OCI-LY1 (cell line): ENCODE data around the gene CHST13.

Experiments used
- H2AFZ ChIP-seq: fragments of 200-600 bp; sonication (generic), shearing (Covaris generic); 2 replicates; pipeline ENCODE4 v1.6.0; 2014; ENCODE audit warnings: antibody characterized with exemption, mild to moderate bottlenecking, low read length
- H3F3A ChIP-seq: fragments of 200-600 bp; sonication (generic), shearing (Covaris generic); 2 replicates; pipeline ENCODE4 v1.6.0; 2014; ENCODE audit warnings: mild to moderate bottlenecking, antibody characterized with exemption, low read length, moderate library complexity; ENCODE audit not compliant: insufficient read depth
- H3K27ac ChIP-seq: fragments of 200-600 bp; sonication (generic); 2 replicates; pipeline ENCODE4 v1.5.1; 2014; ENCODE audit warnings: low read length, mixed run types, mild to moderate bottlenecking, low read depth; ENCODE audit not compliant: poor library complexity, severe bottlenecking
- H3K27me3 ChIP-seq: fragments of 200-600 bp; sonication (generic); 2 replicates; pipeline ENCODE4 v1.6.0; 2014; ENCODE audit warnings: antibody characterized with exemption, mild to moderate bottlenecking, low read length, moderate library complexity; ENCODE audit not compliant: insufficient read depth
- H3K36me3 ChIP-seq: fragments of 200-600 bp; sonication (generic); 2 replicates; pipeline ENCODE4 v1.6.1; 2014; ENCODE audit warnings: mild to moderate bottlenecking, antibody characterized with exemption, low read length, moderate library complexity, mixed read lengths; ENCODE audit not compliant: insufficient read depth
- H3K4me1 ChIP-seq: fragments of 200-600 bp; sonication (generic); 2 replicates; pipeline ENCODE4 v1.5.1; 2014; ENCODE audit warnings: mild to moderate bottlenecking, low read length, moderate library complexity; ENCODE audit not compliant: insufficient read depth, severe bottlenecking
- H3K4me2 ChIP-seq: fragments of 200-600 bp; sonication (generic), shearing (Covaris generic); 2 replicates; pipeline ENCODE4 v1.6.1; 2014; ENCODE audit warnings: low read length
- H3K4me3 ChIP-seq: fragments of 200-600 bp; sonication (generic); 2 replicates; pipeline ENCODE4 v1.5.1; 2014; ENCODE audit warnings: low read length, low read depth, mild to moderate bottlenecking, mixed read lengths; ENCODE audit not compliant: poor library complexity, severe bottlenecking
- H3K79me2 ChIP-seq: fragments of 200-600 bp; shearing (Covaris generic); 2 replicates; pipeline ENCODE4 v1.6.1; 2016; ENCODE audit warnings: mixed run types, low read length, mixed read lengths; ENCODE audit not compliant: insufficient read depth
- H3K9ac ChIP-seq: fragments of 200-600 bp; sonication (generic), shearing (Covaris generic); 2 replicates; pipeline ENCODE4 v1.6.1; 2014; ENCODE audit warnings: mild to moderate bottlenecking, low read length, mixed read lengths
- H3K9me2 ChIP-seq: fragments of 200-600 bp; sonication (generic), shearing (Covaris generic); 2 replicates; pipeline ENCODE4 v1.6.1; 2014; ENCODE audit warnings: low read depth, mild to moderate bottlenecking, low read length, mixed read lengths
- H3K9me3 ChIP-seq: fragments of 200-600 bp; shearing (Covaris generic); 2 replicates; pipeline ENCODE4 v1.6.1; 2014; ENCODE audit warnings: low read length, mixed read lengths
- H4K20me1 ChIP-seq: fragments of 200-600 bp; sonication (generic), shearing (Covaris generic); 2 replicates; pipeline ENCODE4 v1.6.0; 2016; ENCODE audit warnings: mild to moderate bottlenecking, low read length; ENCODE audit not compliant: insufficient read depth
- CTCF ChIP-seq: fragments of 200-600 bp; sonication (generic), shearing (Covaris generic); IDR thresholded peaks from 2 replicates; pipeline ENCODE4 v1.5.1; 2017; ENCODE audit warnings: mild to moderate bottlenecking, antibody characterized with exemption, low read length, moderate library complexity, mixed read lengths
- EZH2 ChIP-seq: fragments of 200-600 bp; sonication (generic), shearing (Covaris generic); IDR thresholded peaks from 2 replicates; pipeline ENCODE4 v1.8.0; 2017; ENCODE audit warnings: borderline replicate concordance, mixed run types, mild to moderate bottlenecking, antibody characterized with exemption, low read length, moderate library complexity, mixed read lengths

CHST13 gene

GRCh38 chr3:126494204-126494969 is 29.6 kb upstream of the CHST13 start:
- Histone ChIP-seq H3K27ac (no peak overlapping the region), H4K20me1 (no peaks in the 10 kb centered on the region), H3K27me3 (no peaks in the 10 kb centered on the region; the same call in 1 of the 2 replicates), H3K9me2 (no peaks in the 10 kb centered on the region), H3F3A (no peaks in the 10 kb centered on the region), H3K36me3 (no peaks in the 10 kb centered on the region), H3K9ac (no peak overlapping the region), H2AFZ (no peak overlapping the region), H3K4me1 (no peaks in the 10 kb centered on the region), H3K4me2 (no peak overlapping the region), H3K9me3 (no peaks in the 10 kb centered on the region), H3K4me3 (no peak overlapping the region), H3K79me2 (no peaks in the 10 kb centered on the region)
- TF ChIP-seq CTCF (no peak), EZH2 (no peak)

DNA sequence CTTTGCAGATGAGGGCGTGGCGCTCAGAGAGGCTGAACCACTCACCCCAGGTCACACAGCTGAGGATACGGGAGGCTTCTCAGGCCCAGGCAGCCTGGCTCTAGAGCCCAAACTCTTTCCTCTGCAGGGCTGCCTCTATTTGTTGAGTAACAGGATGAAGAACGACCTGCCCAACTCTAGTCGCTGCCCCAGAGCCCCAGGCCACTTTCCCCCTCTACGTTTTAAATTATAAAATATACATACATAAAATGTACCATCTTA is 29.1 kb upstream of the CHST13 start:
- H2AFZ ChIP-seq, result no peak overlapping the region
- H3K36me3 ChIP-seq, result no peaks in the 10 kb centered on the region
- H3F3A ChIP-seq, result no peaks in the 10 kb centered on the region
- no peaks in the 10 kb centered on the region; the same call in 1 of the 2 replicates for H3K27me3 ChIP-seq
- no peak overlapping the region for H3K4me3 ChIP-seq
- no peaks in the 10 kb centered on the region for H3K9me3 ChIP-seq
- H4K20me1 ChIP-seq, result no peaks in the 10 kb centered on the region
- H3K9ac ChIP-seq, result no peak overlapping the region
- H3K9me2 ChIP-seq, result no peaks in the 10 kb centered on the region
- TF ChIP-seq EZH2 (no peak), CTCF (no peak)
- H3K79me2 ChIP-seq, result no peaks in the 10 kb centered on the region
- no peaks in the 10 kb centered on the region for H3K4me1 ChIP-seq
- H3K4me2 ChIP-seq, result no peak overlapping the region
- H3K27ac ChIP-seq, result no peak overlapping the region

DNA sequence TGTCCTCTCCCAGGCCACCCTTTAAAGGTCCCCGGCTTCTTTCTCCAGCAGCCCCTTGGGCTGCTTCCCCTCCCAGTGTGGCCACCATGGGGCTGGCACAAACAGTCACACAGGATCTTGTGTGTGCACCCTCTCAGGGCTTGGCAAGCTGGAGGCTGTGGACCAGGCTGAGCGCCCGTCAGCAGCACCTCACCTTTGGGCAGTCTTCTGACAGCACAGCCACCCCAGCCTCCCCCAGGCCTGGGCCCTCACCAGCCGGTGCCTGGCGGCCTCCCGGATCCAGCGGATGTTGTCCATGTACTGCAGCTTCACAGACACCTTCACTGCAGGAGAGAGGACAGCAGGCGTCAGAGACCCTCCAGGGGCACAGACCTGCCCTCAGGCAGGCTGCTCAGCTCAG is 28.2 kb upstream of the CHST13 start:
- no peak overlapping the region for H3K9ac ChIP-seq
- H3F3A ChIP-seq, result no peaks in the 10 kb centered on the region
- TF ChIP-seq CTCF (no peak), EZH2 (no peak)
- H3K9me2 ChIP-seq, result no peaks in the 10 kb centered on the region
- H3K9me3 ChIP-seq, result no peaks in the 10 kb centered on the region
- no peak overlapping the region for H3K4me3 ChIP-seq
- no peaks in the 10 kb centered on the region for H4K20me1 ChIP-seq
- no peaks in the 10 kb centered on the region for H3K36me3 ChIP-seq
- no peaks in the 10 kb centered on the region for H3K4me1 ChIP-seq
- H3K4me2 ChIP-seq, result no peak overlapping the region
- H3K27ac ChIP-seq, result no peak overlapping the region
- H3K79me2 ChIP-seq, result no peaks in the 10 kb centered on the region
- H3K27me3 ChIP-seq, result no peaks in the 10 kb centered on the region; the same call in 1 of the 2 replicates
- no peak overlapping the region for H2AFZ ChIP-seq
